Inflammatory macrophage treated with lipopolysaccharide for 4 hours (primary cell): ENCODE measurements around the gene MSLN.

ENCODE experiments used
- DNase-seq: peaks from one replicate; pipeline ENCODE4 v3.0.0-alpha.2; 2020

Gene MSLN

DNA sequence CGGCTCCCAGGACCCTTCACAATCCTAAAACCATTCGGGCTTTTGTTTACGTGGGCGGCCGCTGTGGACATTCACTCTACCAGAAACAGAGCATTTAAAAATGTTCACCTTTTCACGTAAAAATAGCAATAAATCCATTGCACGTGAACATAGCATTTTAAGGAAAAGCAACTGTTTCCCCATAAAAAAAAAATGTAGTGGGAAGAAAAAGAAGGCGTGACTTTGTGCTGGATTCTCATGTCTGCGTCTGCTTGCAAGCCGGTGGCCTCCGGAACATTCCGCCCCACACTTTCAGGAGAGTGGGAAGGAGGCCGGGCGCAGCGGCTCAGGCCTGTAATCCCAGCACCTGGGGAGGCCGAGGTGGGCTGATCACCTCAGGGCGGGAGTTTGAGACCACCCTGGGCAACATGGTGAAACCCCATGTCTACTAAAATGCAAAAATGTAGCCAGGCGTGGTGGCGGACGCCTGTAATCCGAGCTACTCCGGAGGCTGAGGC, 53.4 kb downstream of the MSLN start:
- no peak for DNase-seq

DNA sequence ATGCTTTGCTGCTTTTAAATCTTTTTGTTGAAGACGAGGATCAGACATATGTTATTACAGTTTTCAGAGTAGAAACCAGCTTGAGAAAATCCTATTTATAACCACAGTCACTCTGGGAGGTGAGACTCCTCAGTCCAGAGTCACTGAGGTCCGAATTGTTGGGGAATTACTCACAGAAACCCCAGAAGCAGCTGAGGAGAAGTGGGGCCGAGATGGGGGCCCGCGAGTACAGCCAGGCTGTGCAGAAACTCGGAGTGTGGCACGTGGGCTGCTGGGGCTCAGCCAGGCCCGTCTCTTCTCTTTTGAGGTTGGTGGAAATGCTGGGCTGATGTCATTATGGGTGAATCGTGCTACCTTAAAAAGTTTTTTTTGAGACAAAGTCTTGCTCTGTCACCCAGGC, 54.4 kb downstream of the MSLN start:
- no peak for DNase-seq

DNA sequence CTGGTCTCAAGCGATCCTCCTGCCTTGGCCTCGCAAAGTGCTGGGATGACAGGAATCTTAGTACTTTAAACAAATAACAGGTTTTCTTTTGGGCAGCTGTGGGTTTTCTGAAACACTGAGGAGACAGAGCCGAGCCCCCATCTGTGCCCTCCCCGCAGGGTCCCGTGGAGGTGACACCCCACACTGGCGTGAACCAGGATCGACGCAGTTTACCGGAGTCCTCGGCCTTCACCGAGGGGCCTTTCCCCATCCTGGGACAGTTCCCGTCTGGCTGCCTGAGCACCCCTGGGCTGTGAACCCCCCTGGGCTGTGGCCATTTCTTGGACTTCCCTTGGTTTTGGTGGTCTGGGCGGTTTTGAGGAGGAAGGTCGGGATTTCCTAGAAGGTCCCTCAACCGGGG, 55.3 kb downstream of the MSLN start:
- DNase-seq = no peak

DNA sequence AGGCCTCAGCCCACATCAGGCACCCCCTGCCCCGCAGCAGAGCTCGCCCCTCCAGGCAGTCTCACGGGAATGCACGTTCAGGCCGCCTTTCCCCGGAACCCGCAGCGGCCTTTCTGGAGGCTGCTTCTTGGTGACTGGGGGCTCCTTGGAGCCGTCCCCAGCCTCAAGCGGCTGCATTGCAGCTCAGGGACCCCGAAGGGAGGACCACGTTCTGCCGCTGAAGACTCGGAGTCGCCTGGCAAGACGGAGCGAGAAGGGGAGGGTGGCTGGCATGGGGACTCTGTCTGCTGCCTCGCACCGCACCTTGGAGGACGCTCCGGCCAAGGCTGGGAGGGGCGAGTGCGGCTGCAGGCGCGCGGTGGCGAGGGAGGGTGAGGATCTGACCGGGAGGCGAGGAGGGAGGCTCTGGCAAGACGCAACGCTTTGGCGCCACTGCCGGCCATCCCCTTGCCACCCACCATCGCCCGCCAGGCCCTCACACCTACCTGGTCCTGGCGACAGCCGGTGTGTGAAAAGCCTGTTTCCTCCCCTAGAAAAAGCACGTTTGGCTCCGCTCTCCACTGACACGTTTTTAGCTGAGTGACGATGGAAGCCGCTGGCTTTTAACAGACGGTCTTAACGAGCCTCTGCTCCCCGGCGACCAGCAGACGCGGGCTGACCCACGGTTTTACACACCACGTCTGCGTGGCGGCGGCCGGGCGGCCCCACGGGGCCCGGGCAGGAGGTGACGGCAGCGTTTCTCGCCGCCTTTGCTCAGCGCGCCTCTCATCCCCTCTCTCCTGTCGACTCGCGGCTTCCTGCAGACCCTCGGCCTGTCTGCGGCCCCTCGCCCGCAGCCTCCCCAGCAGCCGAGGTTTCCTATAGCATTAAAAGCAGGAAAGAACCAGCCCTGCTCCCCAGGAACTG, 56.7 kb downstream of the MSLN start:
- no peak for DNase-seq

DNA sequence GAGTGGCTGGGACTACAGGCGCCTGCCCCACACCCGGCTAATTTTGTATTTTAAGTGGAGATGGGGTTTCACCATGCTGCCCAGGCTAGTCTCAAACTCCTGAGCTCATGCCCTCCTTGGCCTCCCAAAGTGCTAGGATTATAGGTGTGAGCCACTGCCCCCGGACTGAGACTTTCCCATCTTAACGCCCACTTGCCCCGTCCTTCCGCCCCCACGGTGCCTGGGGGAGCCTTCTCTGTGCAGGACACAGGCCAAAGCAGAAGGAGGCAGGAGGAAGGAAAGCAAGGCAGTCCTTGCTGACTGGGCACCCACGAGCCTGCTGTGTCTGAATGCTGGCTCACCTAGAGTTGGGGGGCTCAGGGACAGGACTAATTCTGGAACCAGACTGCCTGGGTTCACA, 57.6 kb downstream of the MSLN start:
- DNase-seq = no peak
